HEK293 (cell line): Measurements from ENCODE around the gene CACNA1E.

Experiments used
- GLIS1 ChIP-seq: fragments of 450-650 bp; formaldehyde crosslinking; IDR thresholded peaks from 2 replicates; pipeline ENCODE4 v1.5.1; 2016; ENCODE audit warnings: missing biosample characterization, missing genetic modification characterization
- ZNF121 ChIP-seq: fragments of 450-650 bp; formaldehyde crosslinking; IDR thresholded peaks from 2 replicates; pipeline ENCODE4 v1.5.1; 2016; ENCODE audit warnings: missing biosample characterization, missing genetic modification characterization
- TF ChIP-seq, protein P1 (sequence below): fragments of 450-650 bp; formaldehyde crosslinking; IDR thresholded peaks from 2 replicates; pipeline ENCODE4 v1.5.1; 2016; ENCODE audit warnings: missing biosample characterization, missing genetic modification characterization
- TF ChIP-seq, protein P2 (sequence below): fragments of 450-650 bp; formaldehyde crosslinking; IDR thresholded peaks from 2 replicates; pipeline ENCODE4 v1.5.1; 2016; ENCODE audit warnings: missing biosample characterization, missing genetic modification characterization
- TF ChIP-seq, protein P3 (sequence below): fragments of 450-650 bp; IDR thresholded peaks from 2 replicates; pipeline ENCODE4 v1.5.1; 2018; ENCODE audit warnings: missing biosample characterization, missing genetic modification characterization

DNA sequence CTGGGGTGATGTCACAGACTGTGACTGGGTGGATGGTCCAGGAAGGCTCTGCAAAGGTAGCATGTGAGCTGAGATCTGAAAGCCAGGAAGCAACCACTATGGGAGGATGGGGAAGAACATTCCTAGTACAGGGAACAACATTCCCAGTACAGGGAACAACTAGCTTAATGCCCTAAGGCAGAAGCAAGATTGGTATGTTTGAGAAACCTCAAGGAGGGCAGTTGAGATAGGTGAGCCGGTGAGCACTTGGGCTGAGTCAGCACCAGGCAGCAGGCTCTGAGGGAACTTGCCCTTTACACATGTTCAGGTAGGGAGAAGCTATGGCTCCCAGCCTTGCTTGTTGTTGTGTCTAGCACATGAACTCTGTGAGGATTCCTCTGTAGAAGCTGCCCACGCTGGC lies 24.2 kb upstream of the CACNA1E start:
- no peak for TF ChIP-seq ZNF121
- TF ChIP-seq, protein P1, sequence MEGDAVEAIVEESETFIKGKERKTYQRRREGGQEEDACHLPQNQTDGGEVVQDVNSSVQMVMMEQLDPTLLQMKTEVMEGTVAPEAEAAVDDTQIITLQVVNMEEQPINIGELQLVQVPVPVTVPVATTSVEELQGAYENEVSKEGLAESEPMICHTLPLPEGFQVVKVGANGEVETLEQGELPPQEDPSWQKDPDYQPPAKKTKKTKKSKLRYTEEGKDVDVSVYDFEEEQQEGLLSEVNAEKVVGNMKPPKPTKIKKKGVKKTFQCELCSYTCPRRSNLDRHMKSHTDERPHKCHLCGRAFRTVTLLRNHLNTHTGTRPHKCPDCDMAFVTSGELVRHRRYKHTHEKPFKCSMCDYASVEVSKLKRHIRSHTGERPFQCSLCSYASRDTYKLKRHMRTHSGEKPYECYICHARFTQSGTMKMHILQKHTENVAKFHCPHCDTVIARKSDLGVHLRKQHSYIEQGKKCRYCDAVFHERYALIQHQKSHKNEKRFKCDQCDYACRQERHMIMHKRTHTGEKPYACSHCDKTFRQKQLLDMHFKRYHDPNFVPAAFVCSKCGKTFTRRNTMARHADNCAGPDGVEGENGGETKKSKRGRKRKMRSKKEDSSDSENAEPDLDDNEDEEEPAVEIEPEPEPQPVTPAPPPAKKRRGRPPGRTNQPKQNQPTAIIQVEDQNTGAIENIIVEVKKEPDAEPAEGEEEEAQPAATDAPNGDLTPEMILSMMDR (tag by site-specific recombination), result no peak
- TF ChIP-seq, protein P2, sequence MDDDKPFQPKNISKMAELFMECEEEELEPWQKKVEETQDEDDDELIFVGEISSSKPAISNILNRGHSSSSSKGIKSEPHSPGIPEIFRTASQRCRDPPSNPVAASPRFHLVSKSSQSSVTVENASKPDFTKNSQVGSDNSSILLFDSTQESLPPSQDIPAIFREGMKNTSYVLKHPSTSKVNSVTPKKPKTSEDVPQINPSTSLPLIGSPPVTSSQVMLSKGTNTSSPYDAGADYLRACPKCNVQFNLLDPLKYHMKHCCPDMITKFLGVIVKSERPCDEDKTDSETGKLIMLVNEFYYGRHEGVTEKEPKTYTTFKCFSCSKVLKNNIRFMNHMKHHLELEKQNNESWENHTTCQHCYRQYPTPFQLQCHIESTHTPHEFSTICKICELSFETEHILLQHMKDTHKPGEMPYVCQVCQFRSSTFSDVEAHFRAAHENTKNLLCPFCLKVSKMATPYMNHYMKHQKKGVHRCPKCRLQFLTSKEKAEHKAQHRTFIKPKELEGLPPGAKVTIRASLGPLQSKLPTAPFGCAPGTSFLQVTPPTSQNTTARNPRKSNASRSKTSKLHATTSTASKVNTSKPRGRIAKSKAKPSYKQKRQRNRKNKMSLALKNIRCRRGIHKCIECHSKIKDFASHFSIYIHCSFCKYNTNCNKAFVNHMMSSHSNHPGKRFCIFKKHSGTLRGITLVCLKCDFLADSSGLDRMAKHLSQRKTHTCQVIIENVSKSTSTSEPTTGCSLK (tag by site-specific recombination), result no peak
- TF ChIP-seq GLIS1 (tag by site-specific recombination), result no peak
- TF ChIP-seq, protein P3, sequence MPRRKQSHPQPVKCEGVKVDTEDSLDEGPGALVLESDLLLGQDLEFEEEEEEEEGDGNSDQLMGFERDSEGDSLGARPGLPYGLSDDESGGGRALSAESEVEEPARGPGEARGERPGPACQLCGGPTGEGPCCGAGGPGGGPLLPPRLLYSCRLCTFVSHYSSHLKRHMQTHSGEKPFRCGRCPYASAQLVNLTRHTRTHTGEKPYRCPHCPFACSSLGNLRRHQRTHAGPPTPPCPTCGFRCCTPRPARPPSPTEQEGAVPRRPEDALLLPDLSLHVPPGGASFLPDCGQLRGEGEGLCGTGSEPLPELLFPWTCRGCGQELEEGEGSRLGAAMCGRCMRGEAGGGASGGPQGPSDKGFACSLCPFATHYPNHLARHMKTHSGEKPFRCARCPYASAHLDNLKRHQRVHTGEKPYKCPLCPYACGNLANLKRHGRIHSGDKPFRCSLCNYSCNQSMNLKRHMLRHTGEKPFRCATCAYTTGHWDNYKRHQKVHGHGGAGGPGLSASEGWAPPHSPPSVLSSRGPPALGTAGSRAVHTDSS (tag by site-specific recombination), result no peak
